GM18499 (cell line): ENCODE data around the gene LDB2.

Source experiments
- ATAC-seq: cut with Tn5 transposase; IDR thresholded peaks from one replicate; pipeline ENCODE4 v1.9.1; 2021; ENCODE audit warnings: moderate number of reproducible peaks; ENCODE audit not compliant: insufficient read depth, unreplicated experiment

The LDB2 gene

GRCh38 chr4:16694173-16694883, 204.1 kb downstream of the LDB2 start:
- no peak for ATAC-seq

GRCh38 chr4:16693641-16694040, 204.8 kb downstream of the LDB2 start:
- ATAC-seq: no peak

DNA sequence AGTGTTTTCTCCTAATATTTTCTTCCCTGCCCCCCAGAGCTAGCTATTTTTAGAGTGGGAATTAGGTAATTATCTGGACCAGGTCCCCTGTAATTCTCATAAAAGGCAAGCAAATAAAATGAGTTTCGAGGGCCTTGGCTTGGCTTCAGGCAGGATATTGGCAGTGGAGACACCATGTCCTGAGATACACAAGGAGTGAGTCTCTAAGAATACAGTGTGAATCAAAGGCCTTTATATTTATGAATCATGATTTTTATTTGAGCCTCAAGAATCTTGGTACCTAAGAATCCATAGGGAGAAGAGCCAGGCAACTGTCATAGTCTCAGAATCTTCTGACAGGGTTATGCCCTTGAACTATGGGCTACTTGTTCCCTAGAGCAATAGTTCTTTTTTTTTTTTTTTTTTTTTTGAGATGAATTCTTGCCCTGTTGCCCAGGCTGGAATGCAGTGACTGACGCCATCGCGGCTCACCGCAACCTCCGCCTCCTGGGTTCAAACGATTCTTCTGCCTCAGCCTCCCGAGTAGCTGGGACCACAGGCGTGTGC, 205.4 kb downstream of the LDB2 start:
- no peak for ATAC-seq

DNA sequence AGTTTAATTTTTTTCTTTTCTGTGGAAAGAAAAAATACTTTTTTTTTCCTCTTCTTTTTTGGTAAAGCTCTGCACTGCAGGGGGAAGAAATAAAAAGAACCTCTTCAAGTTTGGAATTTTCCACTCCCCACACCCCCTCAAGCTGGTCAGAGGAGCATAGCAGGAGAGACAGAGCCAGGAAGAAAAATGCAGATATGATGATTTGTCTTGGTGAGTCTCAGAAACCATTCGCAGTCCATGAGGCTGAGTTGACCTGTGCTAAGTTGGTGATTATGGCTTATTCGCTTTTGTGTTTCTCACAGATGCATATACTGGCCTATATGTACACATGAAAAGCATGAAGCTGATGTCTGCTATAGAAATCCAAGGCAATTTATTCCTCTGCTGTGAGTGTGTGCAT, 205.9 kb downstream of the LDB2 start:
- no peak for ATAC-seq

DNA sequence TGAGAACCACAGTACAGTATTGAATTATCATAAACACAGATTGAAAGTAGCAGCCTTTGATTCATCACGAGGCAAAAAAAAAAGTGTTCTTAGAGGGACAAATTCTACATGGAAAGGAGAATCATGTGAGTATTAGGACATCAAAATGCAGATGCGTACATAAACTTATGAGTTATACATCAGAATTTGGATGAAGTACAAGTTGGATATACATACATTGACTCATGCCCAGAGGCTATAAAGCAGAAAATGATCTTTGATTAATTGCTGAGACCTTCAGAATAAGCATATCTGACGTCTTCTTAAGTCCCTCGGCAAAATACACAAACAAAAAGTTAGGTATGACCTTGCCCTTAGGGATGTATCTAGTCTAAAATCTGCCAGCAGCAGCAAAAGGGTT, 206.4 kb downstream of the LDB2 start:
- no peak for ATAC-seq

DNA sequence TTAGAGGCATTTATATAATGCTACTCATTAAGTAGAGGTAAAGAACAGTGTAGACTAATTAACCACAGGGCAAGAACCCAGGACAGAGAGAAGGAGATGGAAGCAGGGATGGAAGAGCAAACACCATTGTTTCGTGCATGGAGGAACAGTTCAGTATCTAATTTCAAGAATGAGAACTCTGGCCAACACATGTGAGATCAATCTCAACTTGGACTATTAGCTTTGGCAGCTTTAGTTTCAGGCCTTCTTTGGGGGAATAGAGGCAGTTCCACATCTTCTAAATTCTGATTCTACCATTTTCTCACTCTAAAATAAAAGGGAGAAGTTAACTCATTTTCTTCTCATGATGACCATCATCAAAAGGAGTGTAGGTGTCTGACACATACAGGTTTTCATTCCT, 207.0 kb downstream of the LDB2 start:
- no peak for ATAC-seq

DNA sequence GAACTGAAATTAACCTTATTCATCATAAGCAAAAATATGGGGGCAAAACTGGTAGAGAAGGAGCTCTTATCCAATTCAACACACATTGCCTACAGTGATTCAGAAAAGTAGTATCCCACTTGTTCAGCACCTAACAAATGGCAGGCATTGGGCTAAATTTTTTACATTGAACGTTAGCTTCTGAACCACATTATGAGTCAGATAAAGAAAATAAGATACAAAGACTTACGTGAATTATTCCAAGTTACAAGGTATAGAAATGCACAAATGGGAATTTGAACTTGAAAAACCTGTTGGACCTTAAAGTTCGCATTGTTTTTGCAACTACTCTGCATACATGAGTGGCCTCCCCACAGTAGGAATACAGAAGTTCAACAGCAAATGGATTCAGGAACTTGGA, 210.6 kb downstream of the LDB2 start:
- no peak for ATAC-seq

DNA sequence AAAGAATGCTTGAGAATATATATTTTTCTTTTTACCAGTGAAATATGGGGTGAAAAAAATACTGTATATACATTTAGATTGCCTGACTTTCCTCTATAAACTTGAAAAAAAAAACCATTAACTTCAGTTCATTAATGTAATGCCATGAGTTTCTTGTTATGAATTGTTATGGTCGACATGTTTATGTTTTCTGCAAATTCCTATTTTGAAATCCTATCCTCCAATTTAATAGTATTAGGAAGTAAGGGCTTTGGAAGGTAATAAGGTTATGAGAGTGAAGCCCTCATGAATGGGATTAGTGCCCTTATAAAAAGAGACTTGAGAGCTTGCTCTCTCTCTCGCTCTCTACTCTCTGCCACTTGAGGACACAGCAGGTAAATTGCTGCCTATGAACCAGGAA, 211.4 kb downstream of the LDB2 start:
- no peak for ATAC-seq

GRCh38 chr4:16686195-16686594, 212.2 kb downstream of the LDB2 start:
- no peak for ATAC-seq

GRCh38 chr4:16685536-16685935, 212.9 kb downstream of the LDB2 start:
- ATAC-seq: no peak

- ATAC-seq: no peak
Measured at GRCh38 chr4:16684935-16685334, 213.5 kb downstream of the LDB2 start.

DNA sequence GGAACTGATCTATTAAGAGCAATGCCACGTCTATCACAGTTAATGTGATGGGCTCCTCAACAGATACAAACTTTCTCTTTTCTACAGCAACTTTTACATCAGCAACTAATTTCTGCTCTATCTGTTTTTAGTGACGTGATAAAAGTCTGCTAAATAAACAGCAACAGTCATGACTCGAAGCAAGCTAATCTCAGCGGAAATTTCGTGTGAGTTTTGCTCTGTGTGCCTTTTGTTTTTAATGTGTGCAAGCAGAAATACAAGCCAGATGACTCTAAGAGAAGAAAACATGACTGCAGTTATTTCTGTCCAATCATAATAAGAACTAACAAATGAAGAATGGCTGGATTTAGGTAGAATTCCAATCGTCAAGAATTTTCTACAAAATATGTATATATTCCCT, 214.3 kb downstream of the LDB2 start:
- ATAC-seq: no peak

- no peak for ATAC-seq
Measured at GRCh38 chr4:16682975-16683374, 215.5 kb downstream of the LDB2 start.

- ATAC-seq: no peak
Measured at GRCh38 chr4:16677001-16677944, 221.2 kb downstream of the LDB2 start.

GRCh38 chr4:16676230-16676770, 222.1 kb downstream of the LDB2 start:
- ATAC-seq: no peak

- no peak for ATAC-seq
Measured at GRCh38 chr4:16674082-16674481, 224.4 kb downstream of the LDB2 start.

DNA sequence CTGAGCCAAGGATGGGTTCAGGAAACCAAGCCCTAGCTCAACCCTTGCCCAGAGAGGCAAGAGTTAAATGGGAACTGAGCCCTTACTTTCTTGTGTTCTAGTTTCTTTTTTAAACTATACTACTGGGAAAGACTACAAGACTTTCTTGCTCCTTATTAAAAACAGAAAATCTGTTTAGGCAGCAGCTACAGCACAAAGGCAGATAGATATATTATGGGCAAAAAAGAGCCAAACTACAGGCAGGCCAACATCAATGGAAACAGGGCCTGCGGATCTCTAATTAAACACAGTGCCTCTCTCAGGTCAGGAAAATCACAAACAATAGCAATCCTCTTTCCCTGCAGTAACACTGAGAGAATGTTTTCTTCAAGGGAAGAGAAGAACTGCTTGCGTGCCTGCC, 226.0 kb downstream of the LDB2 start:
- ATAC-seq: no peak

GRCh38 chr4:16671741-16672140, 226.7 kb downstream of the LDB2 start:
- no peak for ATAC-seq

DNA sequence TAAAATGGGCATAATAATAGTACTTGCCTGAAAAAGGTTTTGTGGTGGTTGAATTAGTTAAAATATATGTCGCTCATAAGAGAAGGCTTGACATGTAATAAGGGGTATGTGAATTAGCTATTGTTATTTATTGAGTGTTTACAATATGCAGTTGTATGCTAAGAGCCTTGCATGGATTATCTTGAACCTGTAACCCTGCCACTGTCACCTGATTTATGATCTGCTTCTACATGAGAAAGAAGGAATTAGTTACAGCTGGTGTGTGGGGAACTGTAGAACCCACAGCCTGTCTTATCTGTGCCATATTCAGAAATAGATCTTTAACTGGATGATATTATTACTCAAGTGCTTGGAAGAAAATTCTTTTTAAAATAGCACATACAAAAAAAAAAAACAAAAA, 227.7 kb downstream of the LDB2 start:
- no peak for ATAC-seq

GRCh38 chr4:16669036-16669435, 229.4 kb downstream of the LDB2 start:
- ATAC-seq: no peak

- ATAC-seq: no peak
Measured at GRCh38 chr4:16668488-16668887, 230.0 kb downstream of the LDB2 start.
